WTC11 (cell line): Measurements from ENCODE around the gene SERPINB5. TPM values are rescaled to one million over a fixed set of nuclear protein-coding genes. Genes with fewer than 3 reads are reported as not detected.

Experiments used
- ATAC-seq: fragments of 200-7000 bp; cut with Tn5 transposase; 2 replicates; pipeline ENCODE4 v1.10.0; 2021; ENCODE audit warnings: mild to moderate bottlenecking, moderate library complexity
- Bru-seq: library from RNA; stranded (reverse); fragments of 400-500 nt; gene quantifications from one replicate; lab custom pipeline; 2021; lab: Mats Ljungman, UMichigan
- CTCF ChIA-PET: fragments of 300-600 bp; sonication (Branson Sonifier 250); formaldehyde crosslinking; loops from one replicate; lab custom pipeline; 2021; ENCODE audit warnings: antibody characterized with exemption; lab: Charles Lee
- POLR2A ChIA-PET: fragments of 350-600 bp; sonication (Branson Sonifier 250); formaldehyde crosslinking; loops from one replicate; lab custom pipeline; 2021; ENCODE audit warnings: antibody characterized with exemption; lab: Charles Lee
- DNase-seq: peaks from one replicate; pipeline ENCODE4 v3.0.0; 2021; ENCODE audit warnings: low spot score
- H3K27ac Mint-ChIP-seq: 2 replicates; pipeline ENCODE4 v1.8.0; 2021; ENCODE audit warnings: mixed read lengths
- H3K27me3 Mint-ChIP-seq: 2 replicates; pipeline ENCODE4 v1.8.0; 2021; ENCODE audit warnings: low read depth, mild to moderate bottlenecking, moderate library complexity, mixed read lengths
- H3K36me3 Mint-ChIP-seq: 2 replicates; pipeline ENCODE4 v1.8.0; 2021; ENCODE audit warnings: mixed read lengths
- H3K4me1 Mint-ChIP-seq: 2 replicates; pipeline ENCODE4 v1.8.0; 2022; ENCODE audit warnings: mixed read lengths
- H3K4me3 Mint-ChIP-seq: 2 replicates; pipeline ENCODE4 v1.8.0; 2021; ENCODE audit warnings: mild to moderate bottlenecking, moderate library complexity, mixed read lengths
- H3K9me3 Mint-ChIP-seq: 2 replicates; pipeline ENCODE4 v1.8.0; 2021; ENCODE audit warnings: mixed read lengths
- ARID4B ChIP-seq: sonication (generic); formaldehyde crosslinking; IDR thresholded peaks from 2 replicates; pipeline ENCODE4 v1.8.0; 2023; ENCODE audit warnings: missing genetic modification reagents, mild to moderate bottlenecking, borderline replicate concordance
- ESRRA ChIP-seq: sonication (generic); formaldehyde crosslinking; IDR thresholded peaks from 2 replicates; pipeline ENCODE4 v1.8.1; 2022; ENCODE audit warnings: mild to moderate bottlenecking, missing genetic modification reagents, borderline replicate concordance
- GRHL2 ChIP-seq: fragments of 250-450 bp; sonication (Bioruptor Pico); IDR thresholded peaks from 2 replicates; pipeline ENCODE4 v1.8.0; 2022; ENCODE audit warnings: mild to moderate bottlenecking, moderate library complexity; ENCODE audit not compliant: insufficient replicate concordance, severe bottlenecking
- MAX ChIP-seq: sonication (generic); formaldehyde crosslinking; IDR thresholded peaks from 2 replicates; pipeline ENCODE4 v1.8.0; 2022; ENCODE audit warnings: mild to moderate bottlenecking, missing genetic modification reagents
- MXD4 ChIP-seq: fragments of 250-450 bp; sonication (Bioruptor Pico); IDR thresholded peaks from 2 replicates; pipeline ENCODE4 v1.8.0; 2021; ENCODE audit warnings: mild to moderate bottlenecking, moderate library complexity, borderline replicate concordance
- NFE2L1 ChIP-seq: sonication (generic); formaldehyde crosslinking; IDR thresholded peaks from 2 replicates; pipeline ENCODE4 v1.8.1; 2023; ENCODE audit warnings: missing genetic modification reagents
- NR3C1 ChIP-seq: sonication (generic); formaldehyde crosslinking; conservative IDR thresholded peaks from 2 replicates; pipeline ENCODE4 v1.8.1; 2023; ENCODE audit warnings: low read depth, mild to moderate bottlenecking, missing genetic modification reagents
- RORB ChIP-seq: fragments of 250-450 bp; sonication (Bioruptor Pico); IDR thresholded peaks from 2 replicates; pipeline ENCODE4 v1.9.0; 2021; ENCODE audit warnings: mild to moderate bottlenecking
- ZMAT4 ChIP-seq: fragments of 250-450 bp; sonication (Bioruptor Pico); IDR thresholded peaks from 2 replicates; pipeline ENCODE4 v1.9.0; 2021; ENCODE audit warnings: mild to moderate bottlenecking
- long read RNA-seq, 3 experiments: library from RNA in 1 of 3; library from capped mRNA in 1 of 3; library from polyadenylated mRNA in 1 of 3; unstranded in 2 of 3; stranded (forward) in 1 of 3; transcript quantifications; one replicate each; pipeline ENCODE4 v2.0.0, GENCODE V29; 2021
- total RNA-seq: library from RNA; stranded (reverse); gene quantifications from 3 replicates; pipeline ENCODE4 v1.2.3, GENCODE V29; 2021
- TF ChIP-seq, protein P1 (sequence below): sonication (generic); formaldehyde crosslinking; IDR thresholded peaks from 2 replicates; pipeline ENCODE4 v1.8.1; 2022; ENCODE audit warnings: mild to moderate bottlenecking, missing genetic modification reagents, moderate library complexity, borderline replicate concordance
- TF ChIP-seq, protein P2 (sequence below): sonication (generic); formaldehyde crosslinking; conservative IDR thresholded peaks from 2 replicates; pipeline ENCODE4 v1.8.1; 2022; ENCODE audit warnings: mild to moderate bottlenecking, missing genetic modification reagents
- TF ChIP-seq, protein P3 (sequence below): sonication (generic); formaldehyde crosslinking; IDR thresholded peaks from 2 replicates; pipeline ENCODE4 v1.8.0; 2023; ENCODE audit warnings: mild to moderate bottlenecking, missing genetic modification reagents
- TF ChIP-seq, protein P4 (sequence below): sonication (generic); formaldehyde crosslinking; IDR thresholded peaks from 2 replicates; pipeline ENCODE4 v1.8.0; 2022; ENCODE audit warnings: mild to moderate bottlenecking, missing genetic modification reagents

Gene SERPINB5, protein sequence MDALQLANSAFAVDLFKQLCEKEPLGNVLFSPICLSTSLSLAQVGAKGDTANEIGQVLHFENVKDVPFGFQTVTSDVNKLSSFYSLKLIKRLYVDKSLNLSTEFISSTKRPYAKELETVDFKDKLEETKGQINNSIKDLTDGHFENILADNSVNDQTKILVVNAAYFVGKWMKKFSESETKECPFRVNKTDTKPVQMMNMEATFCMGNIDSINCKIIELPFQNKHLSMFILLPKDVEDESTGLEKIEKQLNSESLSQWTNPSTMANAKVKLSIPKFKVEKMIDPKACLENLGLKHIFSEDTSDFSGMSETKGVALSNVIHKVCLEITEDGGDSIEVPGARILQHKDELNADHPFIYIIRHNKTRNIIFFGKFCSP
- total RNA-seq (0.17 to 0.25 TPM (median 0.18 TPM) in 3 replicates), Bru-seq, nascent RNA (percentile 18 among the genes with signal in this experiment)
- long read RNA-seq, experiment 1, partial matches to known transcripts, result 0 of 2 reads
- long read RNA-seq, experiment 1, other reads (novel, unspliced or antisense), result 0 of 2 reads
- long read RNA-seq, experiment 2, partial matches to known transcripts, result 1 of 2 reads
- long read RNA-seq, experiment 2, other reads (novel, unspliced or antisense), result 1 of 2 reads
- long read RNA-seq, experiment 3, partial matches to known transcripts, result 0 of 2 reads
- long read RNA-seq, experiment 3, other reads (novel, unspliced or antisense), result 0 of 2 reads

GRCh38 chr18:63476668-63477067 is at the start of gene SERPINB5:
Gene SERPINB5, plus strand, starts transcription at chr18:63476958. Its CDS starts 7,471 bp downstream, at chr18:63484429.
- CTCF ChIA-PET, result interaction anchor here (0.6 to 1.4 kb wide), 3 partner anchors 35 to 323 kb away, joined by 3 to 5 read pairs (median 3); no protein-coding TSS in a partner anchor
- ATAC-seq, result peak; percentile 68; the same call in 1 of the 2 replicates
- Mint-ChIP-seq H3K4me3 (no peak within 1 kb of the TSS), H3K36me3 (no peaks in the 10 kb centered on the region), H3K27ac (no peak within 1 kb of the TSS), H3K9me3 (no peaks in the 10 kb centered on the region), H3K27me3 (no peaks in the 10 kb centered on the region), H3K4me1 (peaks cover 6% of the 10 kb centered on the region)
- peak; percentile 22 for DNase-seq
- POLR2A ChIA-PET, result no interaction called here
- TF ChIP-seq RORB (CRISPR knock-in tag) (no peak), NR3C1 (CRISPR knock-in tag) (no peak), NFE2L1 (CRISPR knock-in tag) (no peak), MAX (CRISPR knock-in tag) (no peak), ZMAT4 (CRISPR knock-in tag) (no peak), ARID4B (CRISPR knock-in tag) (no peak), MXD4 (no peak), ESRRA (no peak), GRHL2 (CRISPR knock-in tag) (no peak)
- TF ChIP-seq, protein P1, sequence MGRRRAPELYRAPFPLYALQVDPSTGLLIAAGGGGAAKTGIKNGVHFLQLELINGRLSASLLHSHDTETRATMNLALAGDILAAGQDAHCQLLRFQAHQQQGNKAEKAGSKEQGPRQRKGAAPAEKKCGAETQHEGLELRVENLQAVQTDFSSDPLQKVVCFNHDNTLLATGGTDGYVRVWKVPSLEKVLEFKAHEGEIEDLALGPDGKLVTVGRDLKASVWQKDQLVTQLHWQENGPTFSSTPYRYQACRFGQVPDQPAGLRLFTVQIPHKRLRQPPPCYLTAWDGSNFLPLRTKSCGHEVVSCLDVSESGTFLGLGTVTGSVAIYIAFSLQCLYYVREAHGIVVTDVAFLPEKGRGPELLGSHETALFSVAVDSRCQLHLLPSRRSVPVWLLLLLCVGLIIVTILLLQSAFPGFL (CRISPR knock-in tag), result no peak
- TF ChIP-seq, protein P2, sequence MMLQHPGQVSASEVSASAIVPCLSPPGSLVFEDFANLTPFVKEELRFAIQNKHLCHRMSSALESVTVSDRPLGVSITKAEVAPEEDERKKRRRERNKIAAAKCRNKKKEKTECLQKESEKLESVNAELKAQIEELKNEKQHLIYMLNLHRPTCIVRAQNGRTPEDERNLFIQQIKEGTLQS (CRISPR knock-in tag), result no peak
- TF ChIP-seq, protein P3, sequence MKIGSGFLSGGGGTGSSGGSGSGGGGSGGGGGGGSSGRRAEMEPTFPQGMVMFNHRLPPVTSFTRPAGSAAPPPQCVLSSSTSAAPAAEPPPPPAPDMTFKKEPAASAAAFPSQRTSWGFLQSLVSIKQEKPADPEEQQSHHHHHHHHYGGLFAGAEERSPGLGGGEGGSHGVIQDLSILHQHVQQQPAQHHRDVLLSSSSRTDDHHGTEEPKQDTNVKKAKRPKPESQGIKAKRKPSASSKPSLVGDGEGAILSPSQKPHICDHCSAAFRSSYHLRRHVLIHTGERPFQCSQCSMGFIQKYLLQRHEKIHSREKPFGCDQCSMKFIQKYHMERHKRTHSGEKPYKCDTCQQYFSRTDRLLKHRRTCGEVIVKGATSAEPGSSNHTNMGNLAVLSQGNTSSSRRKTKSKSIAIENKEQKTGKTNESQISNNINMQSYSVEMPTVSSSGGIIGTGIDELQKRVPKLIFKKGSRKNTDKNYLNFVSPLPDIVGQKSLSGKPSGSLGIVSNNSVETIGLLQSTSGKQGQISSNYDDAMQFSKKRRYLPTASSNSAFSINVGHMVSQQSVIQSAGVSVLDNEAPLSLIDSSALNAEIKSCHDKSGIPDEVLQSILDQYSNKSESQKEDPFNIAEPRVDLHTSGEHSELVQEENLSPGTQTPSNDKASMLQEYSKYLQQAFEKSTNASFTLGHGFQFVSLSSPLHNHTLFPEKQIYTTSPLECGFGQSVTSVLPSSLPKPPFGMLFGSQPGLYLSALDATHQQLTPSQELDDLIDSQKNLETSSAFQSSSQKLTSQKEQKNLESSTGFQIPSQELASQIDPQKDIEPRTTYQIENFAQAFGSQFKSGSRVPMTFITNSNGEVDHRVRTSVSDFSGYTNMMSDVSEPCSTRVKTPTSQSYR (CRISPR knock-in tag), result no peak
- TF ChIP-seq, protein P4, sequence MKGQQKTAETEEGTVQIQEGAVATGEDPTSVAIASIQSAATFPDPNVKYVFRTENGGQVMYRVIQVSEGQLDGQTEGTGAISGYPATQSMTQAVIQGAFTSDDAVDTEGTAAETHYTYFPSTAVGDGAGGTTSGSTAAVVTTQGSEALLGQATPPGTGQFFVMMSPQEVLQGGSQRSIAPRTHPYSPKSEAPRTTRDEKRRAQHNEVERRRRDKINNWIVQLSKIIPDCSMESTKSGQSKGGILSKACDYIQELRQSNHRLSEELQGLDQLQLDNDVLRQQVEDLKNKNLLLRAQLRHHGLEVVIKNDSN (CRISPR knock-in tag), result no peak
